ENCODE data around the gene SFI1.

- TF ChIP-seq CTCF (IDR thresholded peaks at IDR 0.05; ENCODE audit: low read depth, low read length, missing input control) (no peak), HNF4G (IDR thresholded peaks at IDR 0.05) (no peak), HNF4A (conservative IDR thresholded peaks at IDR 0.05) (no peak), MAX (IDR thresholded peaks at IDR 0.05) (no peak)
These were observed 151.4 kb downstream of the SFI1 start for GRCh38 chr22:31647523-31648320.

Measured in liver (tissue), 3 donors.